H1 (cell line): ENCODE data around the gene SPAST. TPM values are rescaled to one million over a fixed set of nuclear protein-coding genes. Genes with fewer than 3 reads are reported as not detected.

Experiments
- ATF2 ChIP-seq: IDR thresholded peaks from 2 replicates; pipeline ENCODE4 v1.6.1; 2012; ENCODE audit warnings: low read length, inconsistent platforms
- CBX8 ChIP-seq: fragments of 300-800, 300-1000 bp; sonication (generic); IDR thresholded peaks from 2 replicates; pipeline ENCODE4 v1.7.1; 2016; ENCODE audit warnings: low read depth, low read length, borderline replicate concordance
- CEBPB ChIP-seq: IDR thresholded peaks from 2 replicates; pipeline ENCODE4 v1.6.1; 2012; ENCODE audit warnings: low read depth, low read length
- KDM1A ChIP-seq: fragments of 200-600, 300-600 bp; sonication (generic); IDR thresholded peaks from 2 replicates; pipeline ENCODE4 v1.7.1; 2016; ENCODE audit warnings: mild to moderate bottlenecking, low read length, borderline replicate concordance
- NANOG ChIP-seq: IDR thresholded peaks from 2 replicates; pipeline ENCODE4 v1.6.1; 2011; ENCODE audit warnings: low read length, low read depth, mild to moderate bottlenecking, inconsistent platforms; ENCODE audit not compliant: insufficient read depth, poor library complexity, severe bottlenecking
- POLR2A ChIP-seq, 2 experiments: IDR thresholded peaks; 1 replicate in 1 of 2; 2 replicates in 1 of 2; pipeline ENCODE4 v1.6.1; 2011; ENCODE audit warnings: low read depth in 2 of 2, low read length in 2 of 2, mild to moderate bottlenecking in 2 of 2; ENCODE audit errors: control extremely low read depth in 1 of 2
- polyA plus RNA-seq, 7 experiments: library from polyadenylated mRNA; depleted of rRNA in 3 of 7; stranded (reverse) in 5 of 7; unstranded in 2 of 7; fragments of >200 nt in 5 of 7; fragments of 200-250 nt in 2 of 7; gene quantifications; 1 replicate in 5 of 7; 2 replicates in 1 of 7; 4 replicates in 1 of 7; pipeline versions ENCODE4 v1.2.1 to v1.2.3, GENCODE V29; 2011 to 2013; ENCODE audit warnings: missing spikeins in 2 of 7, mixed read lengths in 2 of 7
- total RNA-seq: library from RNA; stranded (reverse); fragmentation: NEBNext Ultra II Directional; extraction: Animal tissue kit (Norgen Biotek cat#: 25700); gene quantifications from 2 replicates; pipeline ENCODE4 v1.2.1, GENCODE V29; 2021

The SPAST gene
- total and polyA plus RNA-seq, 2 of the 8 experiments (the other 6 are each of a cell fraction or from before 2014, with no cell fraction given): 4.4 to 36.0 TPM

GRCh38 chr2:32189011-32189410 is 125.7 kb downstream of the SPAST start (continued):
- no peak for TF ChIP-seq POLR2A (IDR thresholded peaks at IDR 0.05; ENCODE audit: control extremely low read depth in 1 of 2, low read depth in 2 of 2, low read length in 2 of 2)
- TF ChIP-seq ATF2: no peak
- TF ChIP-seq NANOG: no peak
- no peak for TF ChIP-seq CBX8
- no peak for TF ChIP-seq CEBPB
- no peak for TF ChIP-seq KDM1A
